Mucosa of descending colon (tissue), 3 donors: ENCODE data around the gene GRB10. TPM values are rescaled to one million over a fixed set of nuclear protein-coding genes. Genes with fewer than 3 reads are reported as not detected.

ENCODE experiments used
- ATAC-seq: fragments of 200-7000 bp; cut with Tn5 transposase; one replicate; pipeline ENCODE4 v1.9.1; 2020; ENCODE audit warnings: mild to moderate bottlenecking, moderate library complexity
- DNase-seq, 3 donors: peaks; one replicate each; pipeline ENCODE4 v3.0.0-alpha.2; 2020
- H3K36me3 ChIP-seq: fragments of 200-600 bp; one replicate; pipeline ENCODE4 v1.8.0; 2021; ENCODE audit warnings: low read depth, mild to moderate bottlenecking
- H3K4me1 ChIP-seq: fragments of 200-600 bp; one replicate; pipeline ENCODE4 v1.8.0; 2021; ENCODE audit warnings: low read depth, mild to moderate bottlenecking
- H3K4me3 ChIP-seq: fragments of 200-600 bp; one replicate; pipeline ENCODE4 v1.8.0; 2021; ENCODE audit warnings: mild to moderate bottlenecking
- H3K9me3 ChIP-seq: fragments of 200-600 bp; one replicate; pipeline ENCODE4 v1.8.0; 2021; ENCODE audit warnings: mild to moderate bottlenecking
- CTCF ChIP-seq: fragments of 200-600 bp; IDR thresholded peaks from one replicate; pipeline ENCODE4 v1.8.0; 2022; ENCODE audit warnings: antibody characterized with exemption, mild to moderate bottlenecking
- intact Hi-C, 2 donors: fragments of 100-400 bp; cut with DNase I in 1 of 2; cut with micrococcal nuclease in 1 of 2; formaldehyde crosslinking; loops; one replicate each; pipeline versions ENCODE4 v1.11.0 to v1.11.1; 2022; cut with DNase I, micrococcal nuclease
- total RNA-seq, 3 donors: library from RNA; stranded (reverse); fragmentation: NEBNext Ultra II Directional in 2 of 3; extraction: Animal tissue kit (Norgen Biotek cat#: 25700) in 2 of 3; gene quantifications; one replicate each; pipeline versions ENCODE4 v1.2.1 to v1.2.4, GENCODE V29; 2021 to 2023
- donor health status: DM: no; HTN: no; CAD: no; lungs with moderate emphysema.
- donor health status: DM: no; HTN: no; CAD: no.
- donor health status: DM: no; HTN: yes; CAD: no.

Gene GRB10
- total RNA-seq, 3 donors from 2014 or later: 9.4 to 56.8 (median 13.0) TPM

GRCh38 chr7:50801907-50802306, 19.2 kb upstream of the GRB10 start:
- DNase-seq (no peak), ATAC-seq (no peak)
- TF ChIP-seq CTCF: no peak
- Histone ChIP-seq H3K4me1 (no peaks in the 10 kb centered on the region), H3K4me3 (no peak overlapping the region), H3K36me3 (no peaks in the 10 kb centered on the region), H3K9me3 (no peaks in the 10 kb centered on the region)
- intact Hi-C loops: no loop called here

GRCh38 chr7:50799873-50800272, 17.2 kb upstream of the GRB10 start:
- TF ChIP-seq CTCF: no peak
- intact Hi-C loops: no loop called here
- no peak for DNase-seq
- H3K9me3 ChIP-seq: no peaks in the 10 kb centered on the region
- no peaks in the 10 kb centered on the region for H3K36me3 ChIP-seq
- no peak overlapping the region for H3K4me3 ChIP-seq
- no peak for ATAC-seq
- no peaks in the 10 kb centered on the region for H3K4me1 ChIP-seq

GRCh38 chr7:50798126-50798525, 15.4 kb upstream of the GRB10 start:
- Histone ChIP-seq H3K4me1 (no peaks in the 10 kb centered on the region), H3K9me3 (no peaks in the 10 kb centered on the region), H3K4me3 (no peak overlapping the region), H3K36me3 (no peaks in the 10 kb centered on the region)
- no peak for TF ChIP-seq CTCF
- no peak for DNase-seq
- ATAC-seq: no peak
- intact Hi-C loops: no loop called here

- ATAC-seq (no peak), DNase-seq (no peak)
- Histone ChIP-seq H3K4me1 (peaks cover 9% of the 10 kb centered on the region), H3K9me3 (no peaks in the 10 kb centered on the region), H3K36me3 (no peaks in the 10 kb centered on the region), H3K4me3 (no peak overlapping the region)
- intact Hi-C loops: no loop called here
- TF ChIP-seq CTCF: no peak
These were observed 13.1 kb upstream of the GRB10 start for GRCh38 chr7:50795831-50796230.

GRCh38 chr7:50795253-50795652, 12.6 kb upstream of the GRB10 start:
- Histone ChIP-seq H3K9me3 (no peaks in the 10 kb centered on the region), H3K4me1 (peaks cover 9% of the 10 kb centered on the region), H3K36me3 (no peaks in the 10 kb centered on the region), H3K4me3 (no peak overlapping the region)
- intact Hi-C loops: no loop called here
- no peak for TF ChIP-seq CTCF
- DNase-seq (no peak), ATAC-seq (no peak)

GRCh38 chr7:50793947-50794570, 11.4 kb upstream of the GRB10 start:
- no peak for TF ChIP-seq CTCF
- intact Hi-C loops: no loop called here
- ATAC-seq: peak; percentile 31

More at GRCh38 chr7:50793947-50794570, 11.4 kb upstream of the GRB10 start:
- Histone ChIP-seq H3K36me3 (no peaks in the 10 kb centered on the region), H3K9me3 (no peaks in the 10 kb centered on the region), H3K4me3 (no peak overlapping the region), H3K4me1 (peaks cover 9% of the 10 kb centered on the region)
- DNase-seq: no peak
